HepG2 (cell line): ENCODE results near the gene RELB. TPM values are rescaled to one million over a fixed set of nuclear protein-coding genes. Genes with fewer than 3 reads are reported as not detected.

Source experiments
- AFF4 ChIP-seq: sonication (generic); formaldehyde crosslinking; IDR thresholded peaks from 2 replicates; pipeline ENCODE4 v1.4.0; 2020; ENCODE audit warnings: missing genetic modification reagents
- IKZF1 ChIP-seq: fragments of 450-650 bp; IDR thresholded peaks from 2 replicates; pipeline ENCODE4 v1.7.1; 2016
- MAF1 ChIP-seq: sonication (generic); formaldehyde crosslinking; IDR thresholded peaks from 2 replicates; pipeline ENCODE4 v1.5.0; 2020; ENCODE audit warnings: missing genetic modification reagents, borderline replicate concordance
- MIER2 ChIP-seq: IDR thresholded peaks from 2 replicates; pipeline ENCODE4 v1.6.1; 2016; ENCODE audit warnings: missing biosample characterization, missing genetic modification reagents
- MYPOP ChIP-seq: sonication (generic); formaldehyde crosslinking; IDR thresholded peaks from 2 replicates; pipeline ENCODE4 v1.8.1; 2023; ENCODE audit warnings: mild to moderate bottlenecking, moderate library complexity, missing genetic modification reagents
- SMAD9 ChIP-seq: sonication (generic); formaldehyde crosslinking; IDR thresholded peaks from 2 replicates; pipeline ENCODE4 v1.5.1; 2020; ENCODE audit warnings: mild to moderate bottlenecking, missing genetic modification reagents
- ZFAT ChIP-seq: sonication (generic); formaldehyde crosslinking; conservative IDR thresholded peaks from 2 replicates; pipeline ENCODE4 v1.8.1; 2023; ENCODE audit warnings: missing genetic modification reagents, inconsistent platforms
- ZNF101 ChIP-seq: sonication (generic); formaldehyde crosslinking; IDR thresholded peaks from 2 replicates; pipeline ENCODE4 v1.4.0; 2020; ENCODE audit warnings: mild to moderate bottlenecking, low read depth, missing genetic modification reagents, borderline replicate concordance
- ZNF335 ChIP-seq: sonication (generic); formaldehyde crosslinking; IDR thresholded peaks from 2 replicates; pipeline ENCODE4 v1.4.0; 2020; ENCODE audit warnings: missing genetic modification reagents
- ZNF343 ChIP-seq: sonication (generic); formaldehyde crosslinking; IDR thresholded peaks from 2 replicates; pipeline ENCODE4 v1.4.0; 2020; ENCODE audit warnings: mild to moderate bottlenecking, missing genetic modification reagents
- ZNF407 ChIP-seq: sonication (generic); formaldehyde crosslinking; IDR thresholded peaks from one replicate; pipeline ENCODE4 v1.5.1; 2020; ENCODE audit warnings: mild to moderate bottlenecking, missing genetic modification reagents; ENCODE audit errors: not compliant biosample characterization
- ZNF639 ChIP-seq: conservative IDR thresholded peaks from 2 replicates; pipeline ENCODE4 v1.6.1; 2018; ENCODE audit warnings: missing genetic modification reagents
- ZNF782 ChIP-seq: sonication (generic); formaldehyde crosslinking; IDR thresholded peaks from 2 replicates; pipeline ENCODE4 v1.4.0; 2020; ENCODE audit warnings: missing genetic modification reagents, mild to moderate bottlenecking, borderline replicate concordance
- ZSCAN29 ChIP-seq: sonication (generic); formaldehyde crosslinking; conservative IDR thresholded peaks from 2 replicates; pipeline ENCODE4 v1.4.0; 2020; ENCODE audit warnings: mild to moderate bottlenecking, missing genetic modification reagents
- ZSCAN30 ChIP-seq: sonication (generic); formaldehyde crosslinking; IDR thresholded peaks from 2 replicates; pipeline ENCODE4 v1.5.0; 2020; ENCODE audit warnings: mild to moderate bottlenecking, missing genetic modification reagents
- polyA plus RNA-seq, 8 experiments: library from polyadenylated mRNA; depleted of rRNA in 3 of 8; stranded (reverse) in 7 of 8; unstranded in 1 of 8; fragments of >200 nt; fragmentation: Illumina TruSeq in 4 of 8; extraction: Trizol in 4 of 8; gene quantifications; 2 replicates each; pipeline versions ENCODE4 v1.2.1 to v1.2.3, GENCODE V29; 2011 to 2016; ENCODE audit warnings: low read depth in 4 of 8, missing spikeins in 1 of 8, mixed read lengths in 1 of 8; ENCODE audit not compliant: insufficient read depth in 1 of 8
- total RNA-seq, 5 experiments: library from RNA; depleted of rRNA; stranded (reverse); fragments of >200 nt; fragmentation: Illumina TruSeq; extraction: Trizol; gene quantifications; 2 replicates each; pipeline ENCODE4 v1.2.3, GENCODE V29; 2016; ENCODE audit warnings: low read depth in 1 of 5

RELB gene
- total and polyA plus RNA-seq, 2 of the 13 experiments (the other 11 are each of a cell fraction or from before 2014, with no cell fraction given): 1.9 to 3.5 TPM

- TF ChIP-seq ZNF407 (CRISPR knock-in tag) (no peak), SMAD9 (CRISPR knock-in tag) (no peak), AFF4 (CRISPR knock-in tag) (no peak), IKZF1 (no peak), ZFAT (no peak), ZNF639 (CRISPR knock-in tag) (peak; percentile 63; the same call in 1 of the 2 replicates), ZNF782 (CRISPR knock-in tag) (peak; percentile 53; the same call in 1 of the 2 replicates), ZSCAN30 (no peak), MYPOP (peak; percentile 53; the same call in 1 of the 2 replicates), ZNF343 (peak; percentile 72; the same call in 1 of the 2 replicates), ZNF335 (CRISPR knock-in tag) (peak; percentile 60; the same call in 1 of the 2 replicates), MAF1 (CRISPR knock-in tag) (no peak), ZSCAN29 (CRISPR knock-in tag) (peak; percentile 84; the same call in 1 of the 2 replicates), MIER2 (CRISPR knock-in tag) (peak; percentile 66; the same call in 1 of the 2 replicates), ZNF101 (CRISPR knock-in tag) (no peak)
Observed at GRCh38 chr19:45045671-45046353, 44.5 kb downstream of the RELB start (continued).
